Lung microvascular endothelial cell (primary cell): Measurements from ENCODE around the gene P2RY2. TPM values are rescaled to one million over a fixed set of nuclear protein-coding genes. Genes with fewer than 3 reads are reported as not detected.

Experiments used
- DNase-seq, 2 donors: peaks; one replicate each; pipeline versions ENCODE4 v3.0.0 to v3.0.0-alpha.2; 2010; ENCODE audit warnings: low read depth in 2 of 2
- total RNA-seq: library from RNA; depleted of rRNA; stranded (reverse); fragments of >200 nt; gene quantifications from 2 replicates; pipeline ENCODE4 v1.2.1, GENCODE V29; 2014

Gene P2RY2
- total RNA-seq, 1 donor from 2014 or later: 0.20 TPM

- peak; percentile 70 to 79 for DNase-seq
These were observed 24.4 kb downstream of the P2RY2 start for GRCh38 chr11:73242251-73243092.

GRCh38 chr11:73243093-73243485, 25.0 kb downstream of the P2RY2 start:
- DNase-seq: no peak

GRCh38 chr11:73244589-73245240, 26.6 kb downstream of the P2RY2 start:
- DNase-seq: no peak

GRCh38 chr11:73245461-73245860, 27.4 kb downstream of the P2RY2 start:
- DNase-seq: no peak

DNA sequence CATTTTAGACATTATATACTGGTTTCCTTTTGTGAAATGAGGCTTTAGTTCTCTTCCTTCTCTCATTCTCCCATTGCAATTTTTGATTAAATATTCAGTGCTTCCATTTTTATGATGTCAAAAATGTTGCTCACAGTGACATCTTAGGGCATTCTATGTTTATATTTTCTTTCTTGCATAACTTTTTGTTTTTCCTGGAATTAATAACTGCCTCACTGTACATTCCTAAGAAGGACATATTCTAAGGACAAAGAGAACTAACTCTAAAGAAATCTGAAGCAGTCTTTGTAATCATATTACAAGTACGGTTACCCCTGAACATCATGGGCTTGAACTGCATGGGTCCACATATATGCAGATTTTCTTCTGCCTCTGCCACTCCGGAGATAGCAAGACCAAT, 28.2 kb downstream of the P2RY2 start:
- DNase-seq: no peak

GRCh38 chr11:73248526-73249185, 30.6 kb downstream of the P2RY2 start:
- no peak for DNase-seq

DNA sequence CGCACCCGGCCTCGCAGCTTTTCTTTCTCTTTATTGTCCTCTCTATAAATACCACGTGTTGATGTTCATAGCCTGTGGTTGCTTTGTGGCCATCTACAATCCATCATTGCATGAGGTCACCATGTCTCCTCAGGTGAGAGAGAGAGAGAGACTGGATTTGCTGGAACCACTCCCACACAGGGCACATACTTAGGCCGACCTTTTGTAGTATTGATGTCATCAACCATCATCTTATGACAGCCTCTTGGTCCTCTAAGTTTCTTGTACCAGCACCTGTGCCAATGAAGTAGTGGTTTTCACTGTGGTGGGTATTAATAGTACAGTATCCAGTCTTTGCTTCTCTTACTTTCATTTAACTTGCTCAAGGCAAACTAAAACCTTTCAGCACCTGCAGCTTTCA, 31.2 kb downstream of the P2RY2 start:
- no peak for DNase-seq

DNA sequence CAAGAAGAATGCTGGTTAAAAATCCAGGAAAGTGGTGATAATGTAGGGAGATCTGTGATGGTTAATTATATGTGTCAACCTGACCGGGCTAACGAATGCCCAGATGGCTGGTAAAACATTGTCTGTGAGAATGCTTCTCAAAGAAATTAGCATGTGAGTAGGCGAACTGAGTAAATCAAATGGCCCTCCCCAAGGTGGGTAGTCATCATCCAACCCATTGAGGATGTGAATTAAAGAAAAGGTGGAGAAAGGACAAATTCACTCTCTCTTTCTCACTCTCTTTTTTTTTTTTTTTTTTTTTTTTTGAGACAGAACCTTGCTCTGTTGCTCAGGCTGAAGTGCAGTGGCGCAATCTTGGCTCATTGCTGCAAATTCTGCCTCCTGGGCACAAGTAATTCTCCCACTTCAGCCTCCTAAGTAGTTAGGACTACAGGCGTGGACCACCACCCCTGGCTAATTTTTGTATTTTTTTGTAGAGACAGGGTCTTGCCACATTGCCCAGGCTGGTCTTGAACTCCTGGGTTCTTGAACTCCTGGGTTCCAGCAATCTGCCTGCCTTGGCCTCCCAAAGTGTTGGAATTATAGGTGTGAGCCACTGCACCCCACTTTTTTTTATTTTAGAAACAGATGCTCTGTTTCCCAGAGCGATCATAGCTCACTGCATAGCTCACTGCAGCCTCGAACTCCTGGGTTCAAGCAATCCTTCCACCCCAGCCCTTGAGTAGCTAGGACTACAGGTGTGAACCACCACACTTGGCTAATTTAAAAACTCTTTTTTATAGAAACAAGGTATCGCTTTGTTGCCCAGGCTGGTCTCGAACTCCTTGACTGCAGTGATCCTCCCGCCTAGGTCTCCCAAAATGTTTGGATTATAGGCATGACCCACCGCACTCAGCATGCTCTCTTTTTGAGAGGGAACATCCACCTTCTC, 32.0 kb downstream of the P2RY2 start:
- no peak for DNase-seq

GRCh38 chr11:73252577-73253191, 34.6 kb downstream of the P2RY2 start:
- no peak for DNase-seq

- peak in 1 of 2 donors; percentile 63 for DNase-seq
These were observed 39.4 kb downstream of the P2RY2 start for GRCh38 chr11:73257342-73258103.

- no peak for DNase-seq
These were observed 40.3 kb downstream of the P2RY2 start for GRCh38 chr11:73258104-73259035.

GRCh38 chr11:73259406-73260126, 41.5 kb downstream of the P2RY2 start:
- no peak for DNase-seq

GRCh38 chr11:73260127-73260457, 42.0 kb downstream of the P2RY2 start:
- no peak for DNase-seq

DNA sequence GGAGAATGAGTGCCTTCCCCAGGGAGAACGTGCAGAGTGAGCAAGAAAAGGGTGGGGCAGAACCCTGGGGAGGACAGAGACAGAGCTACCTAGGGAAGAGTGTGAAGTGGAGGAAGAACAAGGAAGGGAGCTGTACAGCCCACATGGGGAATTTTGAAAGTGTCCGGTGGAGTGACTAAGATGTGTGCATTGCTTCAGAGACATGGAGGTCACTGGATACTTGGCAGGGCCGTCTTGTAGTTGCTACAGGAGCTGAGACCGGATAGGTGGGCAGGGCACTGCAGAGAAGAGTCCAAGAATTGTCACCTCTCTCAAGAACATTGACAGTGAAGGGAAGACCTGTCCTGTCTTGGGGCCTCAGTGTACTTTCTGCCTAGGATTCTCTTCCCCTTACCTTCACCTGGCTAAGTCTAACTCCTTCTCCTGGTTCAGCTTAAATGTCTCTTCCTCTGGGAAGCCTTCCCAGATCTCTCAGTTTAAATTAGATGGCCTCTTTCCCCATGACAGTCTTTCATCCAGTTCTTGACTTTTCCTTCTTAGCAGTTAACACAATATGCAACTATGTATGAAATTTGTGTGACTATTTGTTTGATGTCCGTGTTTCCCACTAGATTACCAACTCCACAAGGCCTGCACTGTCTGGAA, 44.9 kb downstream of the P2RY2 start:
- DNase-seq: no peak

DNA sequence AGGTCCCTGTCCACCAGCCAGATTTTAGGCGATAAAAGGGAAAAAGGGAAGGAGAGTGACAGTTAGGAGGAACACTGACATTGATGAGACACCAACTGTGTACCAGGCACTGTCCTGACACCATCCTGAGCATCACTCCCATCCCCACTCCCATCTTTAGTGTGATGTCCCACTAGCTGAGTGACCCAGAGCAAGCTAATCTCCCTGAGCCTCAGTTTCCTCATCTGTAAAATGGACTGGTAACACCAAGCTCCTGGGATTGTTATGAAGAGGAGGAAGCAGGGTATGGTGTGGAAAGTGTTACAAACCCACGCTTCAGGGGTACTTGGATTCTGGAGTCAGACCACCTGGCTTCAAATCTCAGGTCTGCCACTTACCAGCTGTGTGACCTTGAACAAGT, 45.6 kb downstream of the P2RY2 start:
- no peak for DNase-seq

DNA sequence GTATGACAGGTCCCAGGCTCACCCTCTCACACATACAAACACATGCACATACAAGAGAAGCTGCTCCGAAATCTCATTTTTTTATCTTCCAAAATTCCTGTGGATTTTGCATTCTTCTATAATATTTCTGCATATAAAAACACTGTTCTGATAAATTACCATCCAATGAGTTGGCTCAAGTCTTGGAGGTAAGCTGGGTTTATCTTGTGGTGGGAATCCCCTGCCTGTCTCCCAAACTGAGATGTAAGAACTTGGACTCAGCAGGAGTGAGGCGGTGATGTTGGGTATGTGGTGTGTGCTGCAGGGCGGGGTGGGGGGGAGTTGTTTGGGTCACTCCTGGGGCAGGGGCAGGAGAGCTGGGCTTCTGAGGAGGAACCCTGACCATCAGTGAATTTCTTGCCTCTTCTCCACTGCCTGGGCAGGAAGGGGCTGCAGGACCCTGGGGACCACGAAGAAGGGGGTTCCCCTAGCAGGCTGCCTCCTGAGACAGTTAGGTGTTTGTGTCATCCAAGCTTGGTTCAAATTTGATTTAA, 47.3 kb downstream of the P2RY2 start:
- no peak for DNase-seq

DNA sequence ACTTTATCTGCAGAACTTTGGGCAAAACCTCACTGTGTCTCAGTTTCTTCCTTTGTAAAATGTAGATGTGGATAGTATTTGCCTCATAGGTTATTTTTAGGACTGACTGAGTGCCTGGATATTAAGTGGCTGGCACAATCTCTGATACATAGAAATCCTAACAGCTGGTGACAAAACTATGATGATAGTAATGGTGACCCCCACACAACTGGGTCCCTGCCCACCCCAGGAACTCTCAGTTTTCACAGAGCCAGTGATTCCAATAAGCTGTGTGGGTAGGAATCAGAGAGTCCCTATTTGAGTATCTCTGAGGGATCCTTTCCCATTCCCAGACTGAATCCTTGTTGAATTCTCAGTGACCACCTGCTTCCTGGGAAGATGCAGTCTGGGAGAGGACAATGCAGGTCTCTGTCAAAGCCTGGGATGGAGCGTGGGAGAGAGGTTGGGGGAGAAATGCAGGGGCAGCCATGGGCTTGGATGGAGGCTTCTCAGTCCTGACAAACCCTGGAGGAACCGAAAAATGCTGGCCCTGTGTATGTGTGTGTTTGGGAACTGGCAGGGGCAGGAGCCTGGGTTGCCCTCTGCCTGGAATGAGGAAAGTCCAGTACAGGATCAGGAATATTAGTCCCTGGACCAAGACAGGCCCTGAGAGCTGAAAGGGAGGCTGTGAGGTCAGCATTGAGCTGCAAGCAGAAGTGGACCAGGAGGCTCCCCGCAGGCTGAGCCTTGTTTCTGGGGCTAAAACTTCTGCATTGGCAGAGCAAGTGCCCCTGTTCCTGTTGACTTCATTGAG, 48.0 kb downstream of the P2RY2 start:
- DNase-seq: no peak
